Neuron (in vitro differentiated cells): ENCODE data around the gene CNGB1.
"Not testable (repeated sequence)": the region's sequence is repeated elsewhere in the genome, so short reads cannot be mapped to it uniquely, and the experiment has no call there.

ENCODE experiments used
- H2AFZ ChIP-seq: one replicate; pipeline ENCODE4 v1.6.1; 2013; ENCODE audit warnings: low read depth, mild to moderate bottlenecking, inconsistent platforms, low read length, moderate library complexity
- H3K27me3 ChIP-seq: one replicate; pipeline ENCODE4 v1.6.1; 2013; ENCODE audit warnings: low read length; ENCODE audit not compliant: insufficient read depth
- H3K36me3 ChIP-seq: one replicate; pipeline ENCODE4 v1.6.1; 2013; ENCODE audit warnings: low read length; ENCODE audit not compliant: insufficient read depth
- H3K4me1 ChIP-seq: one replicate; pipeline ENCODE4 v1.6.1; 2013; ENCODE audit warnings: low read length; ENCODE audit not compliant: insufficient read depth
- H3K4me3 ChIP-seq: 2 replicates; pipeline ENCODE4 v1.5.1; 2013; ENCODE audit warnings: mild to moderate bottlenecking, low read length, moderate library complexity
- H3K9me3 ChIP-seq: one replicate; pipeline ENCODE4 v1.6.1; 2013; ENCODE audit warnings: low read length

The CNGB1 gene

DNA sequence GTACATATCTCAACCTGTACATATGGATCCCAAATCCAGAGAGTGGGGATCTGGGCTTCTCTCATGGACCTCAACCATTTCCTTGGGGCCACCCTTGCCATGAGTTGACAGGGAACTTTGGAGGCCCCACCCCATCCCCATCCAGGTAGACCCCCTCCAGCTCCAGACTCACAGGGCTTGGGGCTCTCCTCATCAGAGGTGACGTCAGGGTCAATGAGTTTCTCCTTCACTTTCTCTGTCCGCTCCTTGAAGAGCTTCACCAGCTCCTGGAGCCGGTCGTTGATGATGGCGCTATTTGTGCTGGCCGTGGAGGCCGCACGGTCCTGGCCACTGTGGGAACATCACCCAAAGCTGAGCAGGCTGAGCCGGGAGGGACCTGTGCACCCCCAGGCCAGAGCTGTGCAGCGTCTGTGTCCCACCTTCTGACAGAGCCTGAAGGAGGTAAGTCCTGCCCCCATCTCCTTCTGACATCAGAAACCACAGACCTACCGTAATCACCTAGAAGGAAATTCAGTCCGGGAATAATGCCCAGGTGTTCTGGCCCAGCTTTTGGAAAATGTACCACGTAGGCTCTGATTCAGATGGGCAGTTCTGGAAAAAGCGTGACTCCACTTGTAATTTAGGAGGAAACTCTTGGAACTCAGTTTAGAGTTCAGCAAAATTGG, 50.6 kb downstream of the CNGB1 start:
- Histone ChIP-seq H3K4me1 (no peaks in the 10 kb centered on the region), H2AFZ (no peak overlapping the region), H3K9me3 (no peaks in the 10 kb centered on the region), H3K27me3 (no peaks in the 10 kb centered on the region), H3K4me3 (no peak overlapping the region), H3K36me3 (no peaks in the 10 kb centered on the region)

DNA sequence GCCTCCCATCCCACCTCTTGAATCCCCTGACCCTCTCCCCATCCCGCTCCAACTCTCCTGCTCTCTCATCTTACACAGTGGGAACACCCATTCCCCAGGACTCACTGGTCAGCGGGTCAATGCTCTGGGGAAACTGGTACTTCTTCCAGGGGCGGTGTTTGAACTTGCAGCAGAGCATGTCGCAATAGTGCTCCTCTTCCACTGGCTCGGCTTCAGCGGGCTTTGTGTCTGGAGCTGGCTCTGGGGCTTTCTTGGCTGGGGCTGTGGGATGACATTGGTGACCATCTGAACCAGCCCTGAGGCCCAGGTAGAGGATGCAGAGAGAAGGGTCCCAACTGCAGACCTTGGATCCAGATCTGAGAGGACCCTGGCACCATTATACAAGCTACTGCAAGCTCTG, 51.9 kb downstream of the CNGB1 start:
- no peak overlapping the region for H3K4me3 ChIP-seq
- H2AFZ ChIP-seq: no peak overlapping the region
- H3K36me3 ChIP-seq: no peaks in the 10 kb centered on the region
- no peaks in the 10 kb centered on the region for H3K27me3 ChIP-seq
- H3K4me1 ChIP-seq: no peaks in the 10 kb centered on the region
- H3K9me3 ChIP-seq: no peaks in the 10 kb centered on the region

DNA sequence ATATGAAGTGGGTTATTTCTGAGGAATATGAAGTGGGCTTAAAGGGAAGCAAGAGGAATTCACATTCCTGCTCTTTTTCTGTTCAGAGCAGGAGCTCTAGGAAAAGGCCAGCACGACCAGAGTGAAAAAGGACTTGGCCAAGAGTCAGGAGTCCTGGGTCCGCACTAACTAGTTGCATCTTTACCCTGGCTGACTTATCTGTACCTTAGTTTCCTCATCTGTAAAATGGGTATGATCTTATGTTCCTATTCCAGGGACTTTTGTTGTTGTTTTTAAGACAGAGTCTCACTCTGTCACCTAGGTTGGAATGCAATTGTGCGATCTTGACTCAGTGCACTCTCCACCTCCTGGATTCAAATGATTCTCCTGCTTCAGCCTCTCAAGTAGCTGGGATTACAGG, 52.5 kb downstream of the CNGB1 start:
- H3K4me3 ChIP-seq: no peak overlapping the region
- no peaks in the 10 kb centered on the region for H3K36me3 ChIP-seq
- no peaks in the 10 kb centered on the region for H3K27me3 ChIP-seq
- no peaks in the 10 kb centered on the region for H3K4me1 ChIP-seq
- no peak overlapping the region for H2AFZ ChIP-seq
- H3K9me3 ChIP-seq: no peaks in the 10 kb centered on the region

DNA sequence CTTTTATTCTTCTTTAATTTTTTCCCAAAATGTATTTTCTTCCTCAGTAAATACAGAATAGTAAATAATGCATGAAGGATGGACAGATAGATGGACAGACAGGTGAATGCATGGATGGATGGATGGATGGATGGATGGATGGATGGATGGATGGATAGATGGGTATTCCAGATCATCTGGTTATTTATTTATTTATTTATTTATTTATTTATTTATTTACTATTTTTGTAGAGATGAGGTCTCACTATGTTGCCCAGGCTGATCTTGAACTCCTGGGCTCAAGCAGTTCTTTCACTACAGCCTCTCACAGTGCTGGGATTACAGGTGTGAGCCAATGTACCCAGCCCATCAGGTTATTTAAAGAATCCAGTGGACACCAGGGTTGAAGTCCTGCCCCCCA, 53.0 kb downstream of the CNGB1 start:
- not testable (repeated sequence) for H2AFZ ChIP-seq, H3K36me3 ChIP-seq, H3K4me3 ChIP-seq, H3K9me3 ChIP-seq, H3K4me1 ChIP-seq, H3K27me3 ChIP-seq

DNA sequence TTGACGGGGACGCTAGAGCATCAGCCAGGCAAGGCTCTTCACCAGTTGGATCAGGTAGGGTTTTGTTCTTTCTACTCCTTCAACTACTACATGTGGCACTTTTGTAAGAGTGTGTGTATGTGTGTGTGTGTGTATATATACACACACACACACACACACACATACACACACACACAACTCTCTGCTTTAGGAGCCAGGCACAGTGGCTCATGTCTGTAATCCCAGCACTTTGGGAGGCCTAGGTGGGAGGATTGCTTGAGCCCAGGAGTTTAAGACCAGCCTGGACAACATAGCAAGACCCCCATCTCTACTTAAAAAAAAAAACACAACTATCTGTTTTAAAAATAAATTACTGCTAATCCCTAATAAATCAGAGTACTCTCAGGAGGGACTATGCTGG, 53.4 kb downstream of the CNGB1 start:
- not testable (repeated sequence) for H3K4me3 ChIP-seq, H3K27me3 ChIP-seq, H3K36me3 ChIP-seq, H3K9me3 ChIP-seq, H3K4me1 ChIP-seq, H2AFZ ChIP-seq

DNA sequence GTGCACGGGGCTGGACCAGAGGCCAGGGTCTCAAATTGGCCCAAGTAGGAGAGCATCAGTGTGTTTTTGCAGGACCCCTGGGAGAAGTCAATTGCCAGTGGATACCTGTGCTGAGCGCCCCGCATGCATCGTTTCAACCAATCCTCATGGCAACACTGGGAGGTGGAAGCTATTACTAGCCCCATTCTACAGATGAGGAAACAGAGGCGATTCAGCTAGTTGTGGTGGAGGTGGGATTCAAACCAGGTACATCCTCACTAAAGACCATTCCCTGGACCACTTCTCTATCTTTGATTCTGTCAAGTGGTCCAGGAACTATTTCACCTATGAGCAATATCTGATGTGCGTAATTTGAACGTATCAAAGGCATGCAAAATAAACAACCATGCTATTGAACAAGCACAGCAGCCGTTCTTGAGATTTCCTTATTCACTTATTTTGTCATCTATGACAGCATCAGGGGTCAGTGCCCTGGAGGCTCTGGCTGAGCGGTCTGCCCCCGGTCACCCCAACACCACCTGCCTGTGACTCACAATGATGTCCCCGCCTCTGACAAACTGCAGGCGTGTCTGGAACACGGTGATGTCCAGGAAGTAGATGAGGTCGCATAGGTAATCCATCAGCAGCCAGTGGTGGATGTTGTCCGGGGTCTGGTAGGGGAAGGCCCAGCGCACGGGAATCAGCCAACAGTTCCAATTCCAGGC, 54.0 kb downstream of the CNGB1 start:
- H3K9me3 ChIP-seq: no peaks in the 10 kb centered on the region
- no peak overlapping the region for H3K4me3 ChIP-seq
- H3K4me1 ChIP-seq: no peaks in the 10 kb centered on the region
- no peaks in the 10 kb centered on the region for H3K36me3 ChIP-seq
- no peaks in the 10 kb centered on the region for H3K27me3 ChIP-seq
- H2AFZ ChIP-seq: no peak overlapping the region

DNA sequence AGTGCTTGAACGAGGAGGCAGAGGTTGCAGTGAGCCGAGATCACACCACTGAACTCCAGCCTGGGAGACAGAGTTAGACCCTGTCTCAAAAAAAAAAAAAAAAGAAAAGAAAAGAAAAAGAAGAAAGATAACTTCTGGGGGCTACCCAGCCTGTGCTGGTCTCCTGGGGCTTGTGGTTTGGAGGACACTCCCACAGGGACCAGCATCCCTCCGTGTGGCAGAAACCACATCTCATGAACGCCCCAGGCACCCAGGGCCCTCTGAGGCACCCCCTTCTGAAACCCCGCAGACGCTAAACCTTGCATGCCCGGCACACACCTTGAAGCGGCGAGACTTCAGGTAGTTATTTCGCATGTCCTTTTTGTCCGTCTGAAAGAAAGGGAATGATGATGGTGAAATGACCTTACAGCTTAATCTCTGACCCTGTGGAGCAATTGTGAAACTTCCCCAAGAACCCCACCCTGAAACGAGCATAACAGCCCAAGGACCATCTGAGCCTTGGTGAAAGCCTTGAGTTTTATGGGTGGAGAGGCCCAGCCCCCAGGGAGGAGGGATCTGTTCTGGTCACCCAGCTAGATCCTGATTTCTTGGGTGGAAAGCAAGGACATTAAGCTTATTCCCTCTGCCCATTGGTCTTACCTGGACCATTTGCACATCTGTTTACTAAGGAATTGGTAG, 55.0 kb downstream of the CNGB1 start:
- Histone ChIP-seq H3K4me3 (no peak overlapping the region), H3K27me3 (no peaks in the 10 kb centered on the region), H3K9me3 (no peaks in the 10 kb centered on the region), H2AFZ (no peak overlapping the region), H3K36me3 (no peaks in the 10 kb centered on the region), H3K4me1 (no peaks in the 10 kb centered on the region)

DNA sequence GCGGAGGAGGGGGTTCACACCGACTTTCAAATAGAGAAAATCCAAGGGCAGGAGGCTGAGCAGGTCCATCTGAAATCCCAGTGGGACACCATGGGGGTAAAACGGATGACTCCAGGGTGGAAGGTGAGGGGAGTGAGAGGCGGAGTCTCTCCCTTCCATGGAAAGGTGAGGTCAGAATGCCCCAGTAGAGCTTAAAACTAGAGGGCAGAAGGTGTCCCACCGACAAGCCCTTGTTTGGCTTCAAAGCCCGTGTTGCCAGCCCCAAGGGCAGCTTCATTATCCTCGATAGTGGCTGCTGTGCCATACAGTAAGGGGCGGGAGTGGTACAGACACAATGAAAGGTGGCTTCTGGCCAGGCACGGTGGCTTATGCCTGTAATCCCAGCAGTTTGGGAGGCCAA, 55.7 kb downstream of the CNGB1 start:
- Histone ChIP-seq H3K4me3 (no peak overlapping the region), H3K36me3 (no peaks in the 10 kb centered on the region), H3K4me1 (no peaks in the 10 kb centered on the region), H2AFZ (no peak overlapping the region), H3K27me3 (no peaks in the 10 kb centered on the region), H3K9me3 (no peaks in the 10 kb centered on the region)

DNA sequence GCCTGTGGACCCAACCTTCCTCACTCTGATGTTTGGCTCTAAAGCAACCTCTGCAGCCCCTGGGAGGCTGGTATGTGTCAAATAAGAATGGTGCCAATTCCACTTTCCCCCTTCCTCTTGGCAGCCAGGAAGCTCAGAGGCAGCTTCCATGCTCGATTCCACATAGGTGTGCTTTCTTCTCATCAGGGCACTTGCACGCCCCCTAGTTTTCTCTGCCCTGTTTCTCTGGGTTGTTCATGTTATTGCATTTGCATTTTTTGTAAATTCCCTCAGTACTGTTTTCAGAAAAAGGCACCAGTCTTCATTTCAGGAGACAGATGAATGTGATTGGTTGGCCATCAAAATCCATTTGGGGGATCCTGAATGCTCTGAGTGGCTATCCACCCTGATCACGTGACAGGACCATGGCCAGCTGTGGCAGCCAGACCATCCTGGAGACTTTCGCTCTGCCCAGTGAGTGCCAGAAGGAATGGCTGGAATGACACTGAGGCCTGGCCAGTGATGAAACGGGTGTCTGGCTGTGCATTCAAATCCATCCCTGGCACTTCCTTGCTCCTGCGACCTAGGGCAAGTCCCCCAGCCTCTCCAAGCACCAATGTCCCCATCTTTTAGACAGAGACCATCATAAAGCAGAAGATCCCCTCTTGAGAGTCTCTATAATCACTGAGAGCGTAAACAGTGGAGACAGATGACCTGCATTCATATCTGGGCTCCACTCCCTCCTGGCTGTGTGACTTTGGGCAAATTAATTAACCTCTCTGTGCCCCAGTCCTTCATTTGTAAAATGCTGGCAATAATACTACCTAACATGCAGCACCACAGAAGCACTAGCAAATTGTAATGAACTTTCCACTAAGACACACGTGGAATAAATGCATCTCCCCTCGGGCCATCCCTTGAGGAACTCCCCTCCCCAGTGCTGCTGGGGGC, 56.4 kb downstream of the CNGB1 start:
- no peak overlapping the region for H3K4me3 ChIP-seq
- H3K36me3 ChIP-seq: no peaks in the 10 kb centered on the region
- no peaks in the 10 kb centered on the region for H3K9me3 ChIP-seq
- H2AFZ ChIP-seq: no peak overlapping the region
- H3K4me1 ChIP-seq: no peaks in the 10 kb centered on the region
- no peaks in the 10 kb centered on the region for H3K27me3 ChIP-seq

DNA sequence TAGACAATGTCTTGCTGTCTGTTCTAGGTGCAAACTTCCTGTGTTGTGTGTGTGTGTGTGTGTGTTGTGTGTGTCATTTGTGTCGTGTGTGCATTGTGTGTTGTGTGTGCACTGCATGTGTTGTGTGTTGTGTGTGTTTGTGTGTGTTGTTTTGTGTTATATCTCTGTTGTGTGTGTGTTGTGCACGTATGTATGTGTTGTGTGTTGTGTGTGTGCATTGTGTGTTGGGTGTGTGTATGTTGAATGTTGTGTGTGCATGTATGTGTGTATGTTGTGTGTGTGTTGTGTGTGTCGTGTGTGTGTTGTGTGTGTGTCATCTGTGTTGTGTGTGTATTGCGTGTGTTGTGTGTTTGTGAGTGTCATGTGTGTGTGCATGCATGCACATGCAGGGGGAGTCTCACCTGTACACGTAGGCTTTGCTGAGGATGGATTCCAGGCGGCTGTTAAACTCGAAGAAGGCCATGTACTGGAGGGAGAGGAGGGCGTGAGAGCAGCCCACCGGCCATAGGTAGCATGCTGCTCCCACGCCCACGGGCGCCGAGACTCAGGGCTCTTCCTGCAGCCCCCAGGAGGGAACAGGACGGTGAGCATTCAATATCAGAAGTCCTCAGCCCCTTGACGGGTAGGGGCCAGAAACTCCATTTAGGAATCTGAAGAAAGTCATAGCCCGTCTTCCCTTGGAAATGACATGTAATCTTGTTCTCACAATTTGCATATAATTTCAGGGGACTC, 58.2 kb downstream of the CNGB1 start:
- no peaks in the 10 kb centered on the region for H3K36me3 ChIP-seq
- H3K4me3 ChIP-seq: no peak overlapping the region
- H3K4me1 ChIP-seq: no peaks in the 10 kb centered on the region
- no peaks in the 10 kb centered on the region for H3K9me3 ChIP-seq
- peaks cover 1% of the 10 kb centered on the region for H3K27me3 ChIP-seq
- H2AFZ ChIP-seq: no peak overlapping the region

DNA sequence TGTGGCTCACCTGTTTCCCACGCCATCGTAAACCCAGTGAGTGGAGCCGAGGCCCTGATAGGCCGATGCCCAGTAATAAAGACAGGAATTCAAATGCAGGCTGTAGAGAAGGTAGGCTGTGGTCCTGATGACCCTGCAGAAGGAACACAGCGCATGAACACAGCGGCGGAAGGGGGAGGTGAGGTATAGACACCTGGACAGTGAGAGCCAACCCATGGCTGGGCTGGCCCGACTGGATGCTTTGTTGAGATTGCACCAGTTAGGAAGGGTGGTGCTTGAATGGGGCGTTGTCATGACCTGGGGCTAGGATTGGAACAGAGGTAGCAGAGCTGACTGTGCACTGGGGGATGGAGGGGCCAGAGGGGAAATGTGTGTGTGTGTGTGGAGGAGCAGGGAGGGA, 59.2 kb downstream of the CNGB1 start:
- Histone ChIP-seq H2AFZ (no peak overlapping the region), H3K4me1 (no peaks in the 10 kb centered on the region), H3K36me3 (no peaks in the 10 kb centered on the region), H3K27me3 (peaks cover 9% of the 10 kb centered on the region), H3K9me3 (no peaks in the 10 kb centered on the region), H3K4me3 (no peak overlapping the region)

DNA sequence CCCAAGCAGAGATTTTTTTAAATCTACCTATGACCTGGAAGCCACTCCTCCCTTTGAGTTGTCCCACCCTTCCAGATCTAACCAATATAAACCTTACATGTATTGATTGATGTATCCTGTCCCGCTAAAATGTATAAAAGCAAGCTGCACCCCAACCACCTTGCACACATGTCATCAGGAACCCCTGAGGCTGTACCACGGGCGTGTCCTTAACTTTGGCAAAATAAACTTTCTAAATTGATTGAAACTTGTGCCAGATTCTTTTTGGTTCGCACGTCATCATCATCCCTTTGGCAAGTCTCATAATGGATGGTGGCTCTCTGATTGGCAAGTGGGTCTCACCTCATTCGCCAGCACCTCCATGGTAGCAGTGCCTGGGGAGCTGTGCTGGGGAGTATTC, 60.2 kb downstream of the CNGB1 start:
- H3K4me1 ChIP-seq: no peaks in the 10 kb centered on the region
- peaks cover 18% of the 10 kb centered on the region for H3K27me3 ChIP-seq
- no peak overlapping the region for H3K4me3 ChIP-seq
- no peaks in the 10 kb centered on the region for H3K36me3 ChIP-seq
- H3K9me3 ChIP-seq: no peaks in the 10 kb centered on the region
- no peak overlapping the region for H2AFZ ChIP-seq
